HepG2 (cell line): ENCODE measurements around the gene ANKRD65. TPM values are rescaled to one million over a fixed set of nuclear protein-coding genes. Genes with fewer than 3 reads are reported as not detected.

Experiments used
- BHLHE40 ChIP-seq: IDR thresholded peaks from 2 replicates; pipeline ENCODE4 v1.6.1; 2011; ENCODE audit warnings: low read length, improper control_type of control experiment
- DR1 ChIP-seq: sonication (generic); formaldehyde crosslinking; IDR thresholded peaks from 2 replicates; pipeline ENCODE4 v1.8.0; 2021; ENCODE audit warnings: mild to moderate bottlenecking, missing genetic modification reagents, inconsistent platforms
- HOXA5 ChIP-seq: sonication (generic); formaldehyde crosslinking; IDR thresholded peaks from 2 replicates; pipeline ENCODE4 v1.4.0; 2020; ENCODE audit warnings: missing genetic modification reagents
- IRF2 ChIP-seq: IDR thresholded peaks from 2 replicates; pipeline ENCODE4 v1.6.1; 2018; ENCODE audit warnings: missing genetic modification reagents, missing compliant biosample characterization
- MEIS2 ChIP-seq: sonication (generic); formaldehyde crosslinking; IDR thresholded peaks from 2 replicates; pipeline ENCODE4 v1.9.0; 2021; ENCODE audit warnings: mild to moderate bottlenecking, missing genetic modification reagents
- NBN ChIP-seq: fragments of 450-650 bp; conservative IDR thresholded peaks from 2 replicates; pipeline ENCODE4 v1.6.1; 2017
- PAXIP1 ChIP-seq: sonication (generic); formaldehyde crosslinking; conservative IDR thresholded peaks from 2 replicates; pipeline ENCODE4 v1.4.0; 2020; ENCODE audit warnings: mild to moderate bottlenecking, missing genetic modification reagents, moderate library complexity
- RBM22 ChIP-seq: fragments of 200-400 bp; formaldehyde crosslinking; optimal IDR thresholded peaks from 2 replicates; pipeline ENCODE3; 2017; ENCODE audit warnings: mild to moderate bottlenecking, low read length, moderate library complexity
- RXRA ChIP-seq: sonication (generic); formaldehyde crosslinking; IDR thresholded peaks from 2 replicates; pipeline ENCODE4 v1.5.1; 2020; ENCODE audit warnings: missing genetic modification reagents
- SKI ChIP-seq: fragments of 450-650 bp; IDR thresholded peaks from one replicate; pipeline ENCODE4 v1.6.1; 2018; ENCODE audit warnings: mild to moderate bottlenecking; ENCODE audit not compliant: partially characterized antibody
- SOX6 ChIP-seq, 2 experiments: fragments of 450-650 bp in 1 of 2; sonication (generic) in 1 of 2; formaldehyde crosslinking in 1 of 2; IDR thresholded peaks; 2 replicates each; pipeline versions ENCODE4 v1.4.0 to v1.6.1; 2017 to 2020; ENCODE audit warnings: antibody characterized with exemption in 1 of 2, mild to moderate bottlenecking in 1 of 2, missing genetic modification reagents in 1 of 2
- SP2 ChIP-seq: sonication (generic); formaldehyde crosslinking; IDR thresholded peaks from 2 replicates; pipeline ENCODE4 v1.5.1; 2020; ENCODE audit warnings: mild to moderate bottlenecking, missing genetic modification reagents
- SPEN ChIP-seq: sonication (generic); formaldehyde crosslinking; IDR thresholded peaks from 2 replicates; pipeline ENCODE4 v1.5.1; 2020; ENCODE audit warnings: low read depth, mild to moderate bottlenecking, missing genetic modification reagents
- TBX2 ChIP-seq: sonication (generic); formaldehyde crosslinking; IDR thresholded peaks from 2 replicates; pipeline ENCODE4 v1.5.0; 2020; ENCODE audit warnings: missing genetic modification reagents, mild to moderate bottlenecking, borderline replicate concordance
- ZNF136 ChIP-seq: sonication (generic); formaldehyde crosslinking; IDR thresholded peaks from 2 replicates; pipeline ENCODE4 v1.8.1; 2022; ENCODE audit warnings: low read depth, mild to moderate bottlenecking, moderate library complexity, missing genetic modification reagents
- ZNF18 ChIP-seq: sonication (generic); formaldehyde crosslinking; IDR thresholded peaks from 2 replicates; pipeline ENCODE4 v1.8.0; 2022; ENCODE audit warnings: mild to moderate bottlenecking, missing genetic modification reagents; ENCODE audit not compliant: insufficient replicate concordance
- ZNF230 ChIP-seq: sonication (generic); formaldehyde crosslinking; IDR thresholded peaks from 2 replicates; pipeline ENCODE4 v1.4.0; 2020; ENCODE audit warnings: mild to moderate bottlenecking, missing genetic modification reagents
- ZNF326 ChIP-seq: sonication (generic); formaldehyde crosslinking; IDR thresholded peaks from 2 replicates; pipeline ENCODE4 v1.4.0; 2020; ENCODE audit warnings: missing genetic modification reagents, borderline replicate concordance
- ZNF547 ChIP-seq: sonication (generic); formaldehyde crosslinking; IDR thresholded peaks from 2 replicates; pipeline ENCODE4 v1.5.1; 2020; ENCODE audit warnings: mild to moderate bottlenecking, missing genetic modification reagents
- ZNF563 ChIP-seq: sonication (generic); formaldehyde crosslinking; IDR thresholded peaks from 2 replicates; pipeline ENCODE4 v1.8.0; 2022; ENCODE audit warnings: mild to moderate bottlenecking, moderate library complexity, missing genetic modification reagents
- ZNF576 ChIP-seq: sonication (generic); formaldehyde crosslinking; IDR thresholded peaks from 2 replicates; pipeline ENCODE4 v1.4.0; 2020; ENCODE audit warnings: mild to moderate bottlenecking, missing genetic modification reagents
- ZNF691 ChIP-seq: sonication (generic); formaldehyde crosslinking; IDR thresholded peaks from 2 replicates; pipeline ENCODE4 v1.4.0; 2020; ENCODE audit warnings: missing genetic modification reagents, low read depth, mild to moderate bottlenecking, borderline replicate concordance
- ZNF761 ChIP-seq: sonication (generic); formaldehyde crosslinking; conservative IDR thresholded peaks from 2 replicates; pipeline ENCODE4 v1.4.0; 2020; ENCODE audit warnings: mild to moderate bottlenecking, missing genetic modification reagents
- polyA plus RNA-seq, 8 experiments: library from polyadenylated mRNA; depleted of rRNA in 3 of 8; stranded (reverse) in 7 of 8; unstranded in 1 of 8; fragments of >200 nt; fragmentation: Illumina TruSeq in 4 of 8; extraction: Trizol in 4 of 8; gene quantifications; 2 replicates each; pipeline versions ENCODE4 v1.2.1 to v1.2.3, GENCODE V29; 2011 to 2016; ENCODE audit warnings: low read depth in 4 of 8, missing spikeins in 1 of 8, mixed read lengths in 1 of 8; ENCODE audit not compliant: insufficient read depth in 1 of 8
- total RNA-seq, 5 experiments: library from RNA; depleted of rRNA; stranded (reverse); fragments of >200 nt; fragmentation: Illumina TruSeq; extraction: Trizol; gene quantifications; 2 replicates each; pipeline ENCODE4 v1.2.3, GENCODE V29; 2016; ENCODE audit warnings: low read depth in 1 of 5

ANKRD65 gene
- total and polyA plus RNA-seq, 2 of the 13 experiments (the other 11 are each of a cell fraction or from before 2014, with no cell fraction given): 12.1 to 30.1 TPM

- TF ChIP-seq ZNF761 (CRISPR knock-in tag) (peak; percentile 51; the same call in 1 of the 2 replicates), RXRA (peak; percentile 72), RBM22 (peak; percentile 64), ZNF326 (CRISPR knock-in tag) (peak; percentile 60; the same call in 1 of the 2 replicates), ZNF576 (no peak), ZNF136 (0 out of 2 replicates have a peak, but pooled peaks have one; percentile 58), ZNF691 (CRISPR knock-in tag) (0 out of 2 replicates have a peak, but pooled peaks have one; percentile 18), SOX6 (IDR thresholded peaks at IDR 0.05) (no peak), SOX6 (CRISPR knock-in tag; IDR thresholded peaks at IDR 0.05) (peak; percentile 43; the same call in 1 of the 2 replicates), ZNF18 (CRISPR knock-in tag) (peak; percentile 22), SP2 (CRISPR knock-in tag) (0 out of 2 replicates have a peak, but pooled peaks have one; percentile 37), SPEN (CRISPR knock-in tag) (peak; percentile 16), IRF2 (CRISPR knock-in tag) (peak; percentile 14; the same call in 1 of the 2 replicates), ZNF547 (CRISPR knock-in tag) (peak; percentile 28), PAXIP1 (CRISPR knock-in tag) (0 out of 2 replicates have a peak, but pooled peaks have one; percentile 18), NBN (no peak), DR1 (CRISPR knock-in tag) (0 out of 2 replicates have a peak, but pooled peaks have one; percentile 35), TBX2 (peak; percentile 71), SKI (peak; percentile 87), ZNF563 (CRISPR knock-in tag) (0 out of 2 replicates have a peak, but pooled peaks have one; percentile 17), BHLHE40 (peak; percentile 61; the same call in 1 of the 2 replicates), HOXA5 (CRISPR knock-in tag) (0 out of 2 replicates have a peak, but pooled peaks have one; percentile 18), ZNF230 (CRISPR knock-in tag) (no peak), MEIS2 (peak; percentile 20; the same call in 1 of the 2 replicates)
Observed at GRCh38 chr1:1430114-1430982, 9.3 kb upstream of the ANKRD65 start (continued).
